Activated T-helper 2 cell treated with anti-CD3 and anti-CD28 coated beads, Interferon-gamma antibody, Interleukin-2, Interleukin-4, amounts not matched to agents 10 μg/mL and 5 μg/mL and 100 μg/mL, durations not matched to agents 14 hours and 24 hours and 36 hours (primary cell): ENCODE data around the gene KLB. TPM values are rescaled to one million over a fixed set of nuclear protein-coding genes. Genes with fewer than 3 reads are reported as not detected.
"Not testable (repeated sequence)": the region's sequence is repeated elsewhere in the genome, so short reads cannot be mapped to it uniquely, and the experiment has no call there.

Experiments used
- DNase-seq: peaks from one replicate; pipeline ENCODE4 v3.0.0; 2021; ENCODE audit warnings: low spot score
- H3K27ac Mint-ChIP-seq: one replicate; pipeline ENCODE4 v1.8.0; 2021; ENCODE audit warnings: mixed read lengths
- H3K27me3 Mint-ChIP-seq: one replicate; pipeline ENCODE4 v1.8.0; 2021; ENCODE audit warnings: low read depth, mixed read lengths
- H3K36me3 Mint-ChIP-seq: one replicate; pipeline ENCODE4 v1.8.0; 2021; ENCODE audit warnings: low read depth, mixed read lengths
- H3K4me1 Mint-ChIP-seq: one replicate; pipeline ENCODE4 v1.8.0; 2021; ENCODE audit warnings: low read depth, mixed read lengths
- H3K4me3 Mint-ChIP-seq: one replicate; pipeline ENCODE4 v1.8.0; 2021; ENCODE audit warnings: low read depth, mild to moderate bottlenecking, moderate library complexity, mixed read lengths
- H3K9me3 Mint-ChIP-seq: one replicate; pipeline ENCODE4 v1.8.0; 2021; ENCODE audit warnings: mixed read lengths
- intact Hi-C: fragments of 100-400 bp; cut with micrococcal nuclease; formaldehyde crosslinking; loops from one replicate; pipeline ENCODE4 v1.15.1; 2023
- total RNA-seq: library from RNA; stranded (reverse); gene quantifications from 2 replicates; pipeline ENCODE4 v1.2.3, GENCODE V29; 2022

KLB gene
- total RNA-seq, 1 donor from 2014 or later: not detected

DNA sequence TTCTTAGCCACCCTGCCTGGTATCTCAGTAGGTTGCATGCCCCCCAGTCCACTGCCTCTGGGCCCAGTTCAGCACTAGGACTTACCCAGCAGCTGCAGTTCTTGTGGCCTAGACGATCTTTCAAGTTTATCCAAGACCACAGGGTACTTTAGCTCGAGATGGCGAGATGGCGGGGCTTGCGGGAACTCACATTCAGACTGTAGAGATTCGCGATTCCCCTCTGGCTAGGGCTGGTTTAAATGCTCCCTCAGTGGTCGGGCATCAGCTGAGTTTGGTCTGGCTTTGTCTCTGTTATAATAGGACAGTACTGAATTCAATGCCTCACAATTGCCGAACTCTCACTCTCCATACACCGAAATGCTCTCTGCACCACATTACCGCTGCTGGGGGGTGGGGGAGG, 22.2 kb upstream of the KLB start:
- DNase-seq: no peak
- H3K27me3 Mint-ChIP-seq: peaks cover 18% of the 10 kb centered on the region
- no peaks in the 10 kb centered on the region for H3K36me3 Mint-ChIP-seq
- H3K27ac Mint-ChIP-seq: no peak overlapping the region
- intact Hi-C loops: no loop called here
- no peaks in the 10 kb centered on the region for H3K4me1 Mint-ChIP-seq
- no peak overlapping the region for H3K4me3 Mint-ChIP-seq
- H3K9me3 Mint-ChIP-seq: peaks cover 7% of the 10 kb centered on the region

DNA sequence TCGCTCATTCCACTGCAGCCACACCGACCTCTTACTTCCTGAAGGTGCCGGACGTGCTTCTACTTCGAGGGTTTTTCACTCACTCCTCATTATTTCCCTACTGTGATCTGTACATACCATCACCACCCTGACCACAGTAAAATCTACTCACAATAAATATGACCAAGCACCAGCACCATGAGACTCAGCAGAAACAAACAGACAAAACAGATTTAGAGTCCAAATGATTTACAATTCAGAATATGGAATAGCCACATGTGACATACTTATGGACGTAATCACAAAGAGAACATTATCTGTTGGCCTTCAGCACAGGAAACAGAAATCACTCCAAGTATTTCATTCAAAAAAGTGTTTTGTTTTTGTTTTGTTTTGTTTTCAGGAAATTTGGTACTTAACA, 16.1 kb upstream of the KLB start:
- Mint-ChIP-seq H3K27ac (no peak overlapping the region), H3K9me3 (no peaks in the 10 kb centered on the region), H3K4me1 (no peaks in the 10 kb centered on the region), H3K27me3 (no peaks in the 10 kb centered on the region), H3K36me3 (no peaks in the 10 kb centered on the region), H3K4me3 (no peak overlapping the region)
- no peak for DNase-seq
- intact Hi-C loops: no loop called here

DNA sequence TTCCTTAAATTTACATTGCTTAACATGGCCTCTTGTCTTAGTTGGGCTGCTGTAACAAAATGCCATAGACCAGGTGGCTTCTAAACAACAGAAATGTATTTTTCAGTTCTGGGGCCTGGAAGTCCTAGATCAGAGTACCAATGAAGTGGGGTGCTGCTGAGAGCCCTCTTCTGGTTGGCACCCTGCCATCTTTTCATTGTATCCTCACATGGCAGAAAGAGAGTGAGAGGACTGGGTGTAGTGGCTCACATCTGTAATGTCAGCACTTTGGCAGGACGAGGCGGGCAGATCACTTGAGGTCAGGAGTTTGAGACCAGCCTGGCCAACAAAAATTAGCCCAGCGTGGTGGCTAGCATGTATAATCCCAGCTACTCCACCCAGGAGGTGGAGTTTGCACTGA, 12.0 kb upstream of the KLB start:
- no peaks in the 10 kb centered on the region for H3K9me3 Mint-ChIP-seq
- no peaks in the 10 kb centered on the region for H3K4me1 Mint-ChIP-seq
- no peak overlapping the region for H3K27ac Mint-ChIP-seq
- no peaks in the 10 kb centered on the region for H3K27me3 Mint-ChIP-seq
- intact Hi-C loops: no loop called here
- no peaks in the 10 kb centered on the region for H3K36me3 Mint-ChIP-seq
- no peak for DNase-seq
- H3K4me3 Mint-ChIP-seq: no peak overlapping the region

DNA sequence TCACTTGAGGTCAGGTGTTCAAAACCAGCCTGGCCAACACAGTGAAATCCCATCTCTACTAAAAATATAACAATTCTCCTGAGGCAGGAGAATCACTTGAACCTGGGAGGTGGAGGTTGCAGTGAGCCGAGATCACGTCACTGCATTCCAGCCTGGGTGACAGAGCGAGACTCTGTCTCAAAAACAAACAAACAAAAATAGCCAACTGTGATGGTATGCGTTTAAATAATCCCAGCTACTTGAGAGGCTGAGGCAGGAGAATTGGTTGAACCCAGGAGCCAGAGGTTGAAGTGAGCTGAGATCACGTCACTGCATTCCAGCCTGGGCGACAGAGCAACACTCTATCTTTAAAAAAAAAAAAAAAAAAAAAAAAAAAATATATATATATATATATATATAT, 5.1 kb upstream of the KLB start:
- H3K36me3 Mint-ChIP-seq, H3K4me1 Mint-ChIP-seq, H3K27me3 Mint-ChIP-seq, DNase-seq, H3K27ac Mint-ChIP-seq, H3K4me3 Mint-ChIP-seq, H3K9me3 Mint-ChIP-seq, intact Hi-C loops: not testable (repeated sequence)

GRCh38 chr4:39407584-39407885, 805 bp downstream of the KLB start:
- no peak for DNase-seq
- Mint-ChIP-seq H3K4me1 (no peaks in the 10 kb centered on the region), H3K27ac (no peak overlapping the region), H3K4me3 (no peak overlapping the region), H3K36me3 (no peaks in the 10 kb centered on the region), H3K9me3 (no peaks in the 10 kb centered on the region), H3K27me3 (peaks cover 6% of the 10 kb centered on the region)
- intact Hi-C loops: no loop called here

- no peaks in the 10 kb centered on the region for H3K36me3 Mint-ChIP-seq
- intact Hi-C loops: no loop called here
- no peaks in the 10 kb centered on the region for H3K9me3 Mint-ChIP-seq
- no peak for DNase-seq
- no peak overlapping the region for H3K4me3 Mint-ChIP-seq
- no peaks in the 10 kb centered on the region for H3K4me1 Mint-ChIP-seq
- H3K27me3 Mint-ChIP-seq: peaks cover 6% of the 10 kb centered on the region
- H3K27ac Mint-ChIP-seq: no peak overlapping the region
These were observed 3.7 kb downstream of the KLB start for GRCh38 chr4:39410415-39410814.

GRCh38 chr4:39411561-39411960, 4.8 kb downstream of the KLB start:
- intact Hi-C loops, DNase-seq, H3K36me3 Mint-ChIP-seq, H3K4me3 Mint-ChIP-seq, H3K27ac Mint-ChIP-seq, H3K9me3 Mint-ChIP-seq, H3K27me3 Mint-ChIP-seq, H3K4me1 Mint-ChIP-seq: not testable (repeated sequence)

DNA sequence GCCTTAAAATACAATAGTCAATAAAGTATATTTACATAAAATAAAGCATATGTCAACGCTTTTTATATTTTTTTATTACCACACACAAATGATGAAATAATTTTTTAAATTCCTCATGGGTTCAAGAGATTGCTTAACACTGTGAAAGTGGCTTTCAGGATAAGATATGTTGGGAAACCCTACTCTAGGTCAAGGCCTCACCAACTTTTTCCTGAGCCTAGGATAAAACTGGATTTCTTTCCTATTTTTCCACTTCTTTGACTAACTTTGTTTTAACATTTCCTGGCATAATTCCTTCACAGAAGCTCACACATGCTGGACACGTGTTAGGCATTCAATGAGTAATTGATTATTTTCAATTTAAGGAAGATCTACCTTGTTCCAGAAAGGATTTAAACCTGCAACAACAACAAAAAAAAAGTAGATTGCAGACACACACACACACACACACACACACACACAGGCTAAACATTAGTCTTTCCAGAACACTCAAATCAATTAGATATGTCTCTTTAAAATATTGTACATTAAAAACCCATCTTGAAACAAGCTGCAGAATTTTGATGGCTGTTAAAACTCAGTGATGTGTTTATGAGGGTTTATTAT, 9.1 kb downstream of the KLB start:
- H3K4me1 Mint-ChIP-seq: no peaks in the 10 kb centered on the region
- no peaks in the 10 kb centered on the region for H3K27me3 Mint-ChIP-seq
- no peak for DNase-seq
- no peak overlapping the region for H3K4me3 Mint-ChIP-seq
- H3K27ac Mint-ChIP-seq: no peak overlapping the region
- intact Hi-C loops: no loop called here
- no peaks in the 10 kb centered on the region for H3K36me3 Mint-ChIP-seq
- H3K9me3 Mint-ChIP-seq: no peaks in the 10 kb centered on the region

DNA sequence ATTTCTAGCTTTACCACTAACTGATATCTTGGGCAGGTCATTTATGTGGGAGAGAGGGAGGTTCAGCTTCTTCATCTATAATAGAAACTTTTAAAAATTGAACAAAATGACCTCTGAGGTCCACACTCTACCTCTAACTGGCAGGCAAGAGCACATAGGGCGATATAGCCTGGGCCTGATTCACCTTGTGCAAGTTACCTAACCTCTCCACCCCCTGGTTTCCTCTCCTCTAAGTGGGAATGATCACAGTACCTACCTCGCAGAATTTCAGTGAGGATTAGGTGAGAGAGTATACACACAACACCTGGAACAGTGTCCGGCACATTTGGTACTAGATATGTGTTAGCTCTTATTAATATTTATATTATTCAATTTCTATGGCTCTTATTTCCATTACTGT, 15.5 kb downstream of the KLB start:
- H3K9me3 Mint-ChIP-seq: no peaks in the 10 kb centered on the region
- no peaks in the 10 kb centered on the region for H3K36me3 Mint-ChIP-seq
- H3K4me3 Mint-ChIP-seq: no peak overlapping the region
- H3K27me3 Mint-ChIP-seq: no peaks in the 10 kb centered on the region
- intact Hi-C loops: no loop called here
- H3K27ac Mint-ChIP-seq: no peak overlapping the region
- no peak for DNase-seq
- H3K4me1 Mint-ChIP-seq: no peaks in the 10 kb centered on the region

DNA sequence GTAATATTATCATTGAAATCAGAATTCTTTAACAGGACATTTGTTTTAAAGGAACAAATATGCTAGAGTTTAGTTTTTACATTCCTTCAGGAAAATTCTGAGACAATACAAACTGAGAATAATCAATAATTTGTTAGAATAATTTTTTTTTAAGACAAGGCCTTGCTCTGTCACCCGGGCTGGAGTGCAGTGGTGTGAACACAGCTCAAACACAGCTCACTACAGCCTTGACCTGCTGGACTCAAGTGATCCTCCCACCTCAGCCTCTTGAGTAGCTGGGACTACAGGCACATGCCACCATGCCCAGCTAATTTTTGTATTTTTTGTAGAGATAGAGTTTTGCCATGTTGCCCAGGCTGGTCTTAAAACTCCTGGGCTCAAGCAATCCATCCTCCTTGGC, 18.6 kb downstream of the KLB start:
- H3K4me1 Mint-ChIP-seq, H3K27ac Mint-ChIP-seq, H3K4me3 Mint-ChIP-seq, H3K36me3 Mint-ChIP-seq, H3K9me3 Mint-ChIP-seq, DNase-seq, H3K27me3 Mint-ChIP-seq, intact Hi-C loops: not testable (repeated sequence)

GRCh38 chr4:39426728-39427127, 20.0 kb downstream of the KLB start:
- Mint-ChIP-seq H3K27ac (no peak overlapping the region), H3K4me3 (no peak overlapping the region), H3K27me3 (peaks cover 3% of the 10 kb centered on the region), H3K4me1 (no peaks in the 10 kb centered on the region), H3K9me3 (no peaks in the 10 kb centered on the region), H3K36me3 (no peaks in the 10 kb centered on the region)
- intact Hi-C loops: no loop called here
- DNase-seq: no peak

GRCh38 chr4:39427520-39428114, 20.9 kb downstream of the KLB start:
- DNase-seq: no peak
- Mint-ChIP-seq H3K4me3 (no peak overlapping the region), H3K4me1 (no peaks in the 10 kb centered on the region), H3K9me3 (no peaks in the 10 kb centered on the region), H3K27me3 (peaks cover 5% of the 10 kb centered on the region), H3K27ac (no peak overlapping the region), H3K36me3 (no peaks in the 10 kb centered on the region)
- intact Hi-C loops: no loop called here

DNA sequence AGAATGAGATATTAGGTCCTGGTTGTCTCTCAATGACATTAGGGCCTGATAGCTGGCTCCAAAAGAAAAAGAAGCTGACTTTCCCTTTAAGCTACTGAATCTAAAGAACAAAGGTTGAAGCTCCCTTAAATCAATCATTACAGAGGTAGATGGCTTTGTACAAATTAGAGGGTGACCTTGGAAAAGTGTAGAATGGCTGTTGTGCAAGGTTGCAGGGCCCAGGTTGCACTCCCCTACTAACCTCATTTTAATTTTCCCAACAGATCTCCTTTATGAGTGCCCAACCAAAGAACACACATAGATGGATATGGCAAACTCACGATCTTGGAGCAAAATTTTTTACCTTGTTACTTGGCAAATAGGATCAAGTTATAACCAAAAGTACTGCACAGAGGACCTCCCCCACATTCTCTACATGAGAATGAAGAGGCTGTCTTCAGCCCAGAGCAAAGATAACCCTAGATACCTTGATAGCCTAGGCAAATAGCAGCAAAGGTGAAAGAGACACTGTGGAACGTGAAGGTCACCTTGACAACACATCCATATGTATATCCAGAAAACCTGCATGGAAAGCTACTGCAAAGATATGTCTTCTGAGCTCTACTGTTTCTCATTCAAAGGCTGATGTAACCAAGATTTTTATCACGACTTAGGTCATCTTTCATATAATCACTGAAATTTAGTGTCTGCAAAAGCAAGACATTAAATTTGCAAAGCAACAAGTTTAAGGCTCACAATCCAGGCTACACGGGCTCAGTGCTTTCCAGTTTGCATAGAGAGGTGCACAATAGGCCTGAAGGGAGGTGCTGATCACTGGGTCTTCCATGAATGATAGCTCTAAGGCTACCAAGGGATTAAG, 23.0 kb downstream of the KLB start:
- H3K9me3 Mint-ChIP-seq: no peaks in the 10 kb centered on the region
- H3K36me3 Mint-ChIP-seq: no peaks in the 10 kb centered on the region
- peaks cover 5% of the 10 kb centered on the region for H3K27me3 Mint-ChIP-seq
- DNase-seq: no peak
- no peak overlapping the region for H3K4me3 Mint-ChIP-seq
- intact Hi-C loops: no loop called here
- no peaks in the 10 kb centered on the region for H3K4me1 Mint-ChIP-seq
- no peak overlapping the region for H3K27ac Mint-ChIP-seq
